Astrocyte (in vitro differentiated cells and primary cell): ENCODE data around the gene RRM1.
"Not testable (repeated sequence)": the region's sequence is repeated elsewhere in the genome, so short reads cannot be mapped to it uniquely, and the experiment has no call there.

Experiments used
- CTCF ChIP-seq: IDR thresholded peaks from 2 replicates; pipeline ENCODE4 v1.5.1; 2011; ENCODE audit warnings: low read depth, mild to moderate bottlenecking, inconsistent platforms, low read length, moderate library complexity; ENCODE audit not compliant: insufficient read depth
- EZH2 ChIP-seq: IDR thresholded peaks from 2 replicates; pipeline ENCODE4 v1.6.1; 2012; ENCODE audit warnings: mild to moderate bottlenecking, low read length, inconsistent platforms; ENCODE audit not compliant: insufficient read depth

GRCh38 chr11:4053200-4053599, 41.4 kb upstream of the RRM1 start:
- not testable (repeated sequence) for TF ChIP-seq CTCF, EZH2
